HPDE6-E6E7 (cell line): Measurements from ENCODE around the gene SLC44A5.
"Not testable (repeated sequence)": the region's sequence is repeated elsewhere in the genome, so short reads cannot be mapped to it uniquely, and the experiment has no call there.

Experiments
- DNase-seq: peaks from one replicate; pipeline ENCODE4 v3.0.0; 2011; ENCODE audit warnings: missing footprints; ENCODE audit errors: extremely low spot score

The SLC44A5 gene

GRCh38 chr1:75611014-75611413 lies at the start of gene SLC44A5:
TSS of gene SLC44A5 (minus strand) at chr1:75611114. CDS start at chr1:75541447, 69,667 bp downstream.
- no peak for DNase-seq

GRCh38 chr1:75655931-75656330 lies 45.0 kb upstream of the SLC44A5 start:
- no peak for DNase-seq

DNA sequence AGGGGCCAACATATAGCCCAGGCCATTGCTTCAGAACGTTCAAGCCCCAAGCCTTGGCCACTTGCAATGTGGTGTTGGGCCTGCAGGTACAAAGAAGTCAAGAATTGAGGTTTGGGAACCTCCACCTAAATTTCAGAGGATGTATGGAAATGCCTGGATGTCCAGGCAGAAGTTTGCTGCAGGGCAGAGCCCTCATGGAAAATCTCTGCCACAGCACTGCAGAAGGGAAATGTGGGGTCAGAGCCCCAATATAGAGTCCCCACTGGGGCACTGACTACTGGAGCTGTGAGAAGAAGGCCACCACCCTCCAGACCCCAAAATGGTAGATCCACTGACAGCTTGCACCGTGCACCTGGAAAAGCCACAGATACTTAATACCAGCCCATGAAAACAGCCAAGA lies 36.3 kb upstream of the SLC44A5 start:
- DNase-seq: not testable (repeated sequence)

DNA sequence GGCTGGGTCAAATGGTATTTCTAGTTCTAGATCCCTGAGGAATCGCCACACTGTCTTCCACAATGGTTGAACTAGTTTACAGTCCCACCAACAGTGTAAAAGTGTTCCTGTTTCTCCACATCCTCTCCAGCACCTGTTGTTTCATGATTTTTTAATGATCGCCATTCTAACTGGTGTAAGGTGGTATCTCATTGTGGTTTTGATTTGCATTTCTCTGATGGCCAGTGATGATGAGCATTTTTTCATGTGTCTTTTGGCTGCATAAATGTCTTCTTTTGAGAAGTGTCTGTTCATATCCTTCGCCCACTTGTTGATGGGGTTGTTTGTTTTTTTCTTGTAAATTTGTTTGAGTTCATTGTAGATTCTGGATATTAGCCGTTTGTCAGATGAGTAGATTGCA lies 34.2 kb upstream of the SLC44A5 start:
- not testable (repeated sequence) for DNase-seq

GRCh38 chr1:75643460-75643859 lies 32.5 kb upstream of the SLC44A5 start:
- DNase-seq: no peak

- DNase-seq: no peak
Measured at GRCh38 chr1:75641325-75641724, 30.4 kb upstream of the SLC44A5 start.

- DNase-seq: no peak
Measured at GRCh38 chr1:75640137-75640536, 29.2 kb upstream of the SLC44A5 start.

DNA sequence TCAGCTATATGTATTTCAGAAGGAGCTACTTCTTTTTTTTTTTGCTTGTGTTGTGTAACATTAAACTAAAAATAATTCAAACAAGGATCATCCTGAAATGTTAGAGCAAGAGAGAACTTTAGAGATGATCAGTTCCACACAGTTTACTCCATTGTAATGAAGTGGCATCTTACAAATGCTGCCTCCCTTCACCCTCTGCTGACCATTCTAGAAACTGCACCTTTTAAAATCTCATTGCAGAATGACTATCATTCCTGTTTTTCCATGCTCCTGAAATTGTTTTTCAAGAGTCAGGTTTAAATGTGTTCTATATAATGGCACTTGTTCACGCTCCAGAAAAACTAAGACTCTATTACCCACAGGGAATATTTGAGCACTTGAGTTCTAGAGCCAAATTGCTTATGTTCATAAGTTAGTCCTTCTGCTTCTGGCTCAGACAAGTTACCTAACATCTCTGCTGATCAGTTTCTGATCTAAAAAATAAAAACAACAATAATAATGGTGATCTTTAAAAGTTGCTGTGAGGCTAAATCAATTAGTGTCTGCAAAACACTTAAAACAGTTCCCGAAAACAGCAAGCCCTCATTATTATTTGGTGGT lies 21.5 kb upstream of the SLC44A5 start:
- DNase-seq: peak; percentile 13

DNA sequence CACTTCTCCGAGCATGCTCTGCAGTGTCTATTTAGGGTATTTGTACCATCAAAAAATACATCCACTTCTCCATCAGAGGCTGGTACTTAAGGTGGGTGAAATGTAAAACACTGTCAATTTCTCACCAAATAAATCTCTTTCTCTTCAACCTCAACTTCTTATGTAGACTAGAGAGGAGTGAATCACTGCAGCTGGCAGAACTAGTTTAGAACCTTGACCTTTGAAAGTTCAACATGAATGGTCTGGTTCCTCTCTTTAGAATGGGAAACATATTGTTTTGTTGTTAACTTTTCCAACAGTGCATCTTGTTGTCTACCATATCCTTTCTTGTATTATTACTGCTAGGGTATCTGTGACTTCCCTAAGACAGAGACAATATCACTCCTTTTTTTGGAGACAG lies 20.1 kb upstream of the SLC44A5 start:
- no peak for DNase-seq

DNA sequence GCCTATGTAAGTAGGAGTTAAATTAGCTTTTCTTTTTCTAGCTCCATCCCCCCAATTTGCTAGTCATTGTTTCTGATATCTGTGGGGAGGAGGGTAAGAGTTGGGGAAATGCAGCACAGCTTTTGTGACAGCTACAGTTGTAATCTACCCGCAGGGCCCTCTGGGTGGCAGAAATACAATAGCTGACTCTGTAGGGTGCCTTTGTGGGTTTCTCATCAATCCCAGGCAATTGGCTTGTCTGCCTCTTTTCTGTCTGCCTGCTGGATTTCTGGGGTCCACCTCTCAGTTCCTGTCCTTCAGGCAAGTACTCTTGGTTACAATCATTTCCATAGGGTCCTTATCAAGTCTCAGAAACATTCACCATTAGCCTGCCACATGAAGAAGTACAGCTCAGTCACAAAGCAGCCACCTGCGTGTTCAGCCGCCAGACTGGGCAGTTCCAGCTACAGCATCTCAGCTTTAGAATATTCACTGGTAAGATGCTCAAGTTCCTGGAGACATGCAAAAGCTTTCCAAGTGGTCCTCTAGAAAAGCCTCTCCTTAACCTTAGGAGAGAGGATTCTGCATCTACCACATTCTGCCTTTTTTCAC lies 19.2 kb upstream of the SLC44A5 start:
- no peak for DNase-seq

- DNase-seq: no peak
Measured at GRCh38 chr1:75625795-75626194, 14.9 kb upstream of the SLC44A5 start.

DNA sequence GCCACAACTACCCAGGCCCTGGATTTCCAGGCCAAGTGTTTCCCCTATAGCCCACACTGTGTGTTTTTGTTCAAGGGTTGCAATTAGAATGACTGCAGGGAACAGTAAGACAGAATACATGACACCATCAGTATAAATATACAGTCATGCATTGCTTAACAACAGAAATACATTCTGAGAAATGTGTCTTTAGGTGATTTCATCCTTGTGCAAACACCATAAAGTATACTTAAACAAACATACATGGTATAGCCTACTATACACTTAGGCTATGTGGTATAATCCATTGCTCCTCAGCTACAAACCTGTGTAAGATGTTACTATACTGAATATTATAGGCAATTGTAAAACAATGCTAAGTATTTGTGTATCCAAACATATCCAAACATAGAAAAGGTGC lies 7.5 kb upstream of the SLC44A5 start:
- DNase-seq: no peak

DNA sequence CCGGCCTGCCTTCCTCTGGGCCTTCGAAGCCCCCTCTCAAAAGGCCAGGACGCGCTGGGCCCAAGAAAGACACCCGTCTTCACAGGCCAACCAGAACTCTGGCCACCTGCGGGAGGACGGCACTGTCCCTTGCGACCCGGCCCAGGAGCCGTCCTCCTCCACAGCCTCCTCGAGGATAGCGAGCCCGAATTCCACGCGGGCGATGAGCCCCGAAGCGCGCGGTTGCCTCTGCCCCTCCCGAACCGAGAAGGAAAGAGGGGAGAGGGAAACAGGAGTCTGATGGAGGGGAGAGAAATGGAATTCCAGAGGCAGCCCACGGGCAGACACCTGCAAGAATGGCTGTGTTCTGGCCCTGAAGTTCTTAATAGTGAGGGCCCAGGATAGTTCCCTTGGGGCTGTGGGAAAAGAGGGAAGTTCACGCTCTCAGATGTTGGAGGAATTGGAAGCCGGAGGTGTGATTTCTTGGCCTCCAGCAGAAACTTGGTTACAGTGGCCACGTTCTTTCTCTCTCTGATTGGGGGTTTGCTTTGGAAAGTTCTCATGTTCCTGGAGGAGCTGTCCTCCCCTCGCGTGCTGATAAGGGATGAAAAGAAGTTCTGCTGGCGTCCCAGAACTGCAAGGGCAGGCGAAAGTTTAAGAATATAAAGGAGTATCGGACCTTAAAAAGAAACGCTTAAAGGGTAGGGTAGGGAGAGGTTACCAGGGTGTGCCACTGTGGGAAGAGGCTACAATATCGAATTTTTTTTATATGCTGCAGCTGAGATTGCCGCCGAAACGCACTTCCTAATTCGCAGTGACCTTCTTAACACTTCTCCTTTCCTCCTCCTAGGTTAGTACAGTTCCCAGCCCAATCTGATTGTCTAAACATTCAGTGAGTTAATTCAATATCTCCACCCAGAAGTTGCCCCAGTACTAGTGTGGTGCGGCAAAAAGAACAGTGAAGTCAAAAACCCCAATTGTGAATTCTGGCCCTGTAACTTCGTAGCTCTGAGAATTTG lies 5.8 kb upstream of the SLC44A5 start:
- no peak for DNase-seq

DNA sequence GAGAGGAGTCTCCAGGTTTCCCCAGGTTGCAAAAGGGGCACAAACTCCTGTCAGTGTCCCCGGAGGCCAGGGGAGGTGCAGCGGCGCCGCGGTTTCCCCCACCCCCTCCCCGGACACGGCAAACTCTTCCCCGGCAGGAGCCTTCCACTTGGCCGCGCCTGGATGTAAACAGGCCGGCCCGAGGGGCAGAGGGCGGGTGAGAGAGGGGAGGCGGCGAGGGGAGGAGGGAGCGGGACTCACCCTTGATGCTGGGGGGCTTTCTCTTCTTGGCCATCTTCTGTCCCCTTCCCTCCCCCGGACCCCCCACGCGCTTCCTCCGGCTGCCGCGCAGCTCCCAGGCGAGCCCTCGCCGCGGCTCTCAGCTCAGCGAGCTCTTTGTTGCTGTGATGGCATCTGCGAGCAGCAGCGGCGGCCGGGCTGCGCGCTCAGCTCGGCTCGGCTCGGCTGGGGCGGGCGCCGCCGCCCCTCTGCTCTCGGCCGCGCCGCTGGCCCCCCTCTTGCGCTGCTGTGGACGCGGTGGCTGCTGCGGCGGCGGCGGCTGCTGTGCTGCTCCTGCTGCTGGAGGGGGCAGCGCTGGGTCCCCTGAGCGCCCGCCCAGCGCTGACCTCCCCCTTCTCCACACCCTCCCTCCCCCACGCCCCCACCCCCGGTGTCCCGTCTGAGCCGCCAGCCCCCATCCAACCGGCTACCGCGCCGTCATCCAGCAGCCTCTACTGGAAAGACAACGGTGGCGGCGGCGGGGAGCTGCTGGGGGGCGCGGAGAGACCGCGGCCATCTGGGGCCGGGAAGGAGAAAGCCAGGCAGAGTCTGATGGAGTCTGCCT lies 4.9 kb upstream of the SLC44A5 start:
- no peak for DNase-seq

DNA sequence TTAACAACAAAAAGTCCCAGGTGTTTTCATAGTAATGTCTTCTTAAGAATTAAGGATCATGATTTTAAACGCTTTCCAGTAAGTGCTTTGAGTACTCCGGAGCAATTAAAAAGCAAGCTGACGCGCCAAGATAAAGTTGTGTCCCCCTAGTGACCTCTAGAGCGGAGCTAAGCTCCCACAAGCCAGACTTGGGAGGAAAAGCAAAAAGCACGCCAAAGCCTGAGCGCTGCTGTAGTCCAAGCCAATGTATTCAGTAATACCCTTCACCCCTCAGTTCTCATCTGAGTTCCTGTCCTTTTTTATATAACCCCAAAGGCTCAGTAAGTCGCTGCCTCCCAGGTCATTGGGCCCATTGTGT lies 3.5 kb upstream of the SLC44A5 start:
- DNase-seq: no peak

DNA sequence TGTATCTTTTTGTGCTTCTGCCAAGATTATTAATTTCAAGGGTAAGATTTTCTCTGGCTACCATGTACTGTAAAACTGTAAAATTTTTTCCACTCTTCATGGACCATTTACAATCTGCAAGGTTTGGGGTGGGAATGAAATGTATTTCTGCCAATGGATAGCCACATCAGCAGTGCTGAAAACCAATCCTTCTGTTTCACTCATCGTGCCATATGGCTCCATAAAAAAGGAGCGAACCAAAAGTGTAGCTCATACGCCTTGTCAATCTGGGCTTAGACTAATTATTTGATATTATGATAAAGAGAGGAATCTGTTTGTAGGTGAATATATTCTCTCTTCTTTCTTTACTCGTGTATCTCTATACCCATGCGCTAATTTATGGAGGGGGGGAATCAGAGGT lies 3.0 kb upstream of the SLC44A5 start:
- no peak for DNase-seq

DNA sequence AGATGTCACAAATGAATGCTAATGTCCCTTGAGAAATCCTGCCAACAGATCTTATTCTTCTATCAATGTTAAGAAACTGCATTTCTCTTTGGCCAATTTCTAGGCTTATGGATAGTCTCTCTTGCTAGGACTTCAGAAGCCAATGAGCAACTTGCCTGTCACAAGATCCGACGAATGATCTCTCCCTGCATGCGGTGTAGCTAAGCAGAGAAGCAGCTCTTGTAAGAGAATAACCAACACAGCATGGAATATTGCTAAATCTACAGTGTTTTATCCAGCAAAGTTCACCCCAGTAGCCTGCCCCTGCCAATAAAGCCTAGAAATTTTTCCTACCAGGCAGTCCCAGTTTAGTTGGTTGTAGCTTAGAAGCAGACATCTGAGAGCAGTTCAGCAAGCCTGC lies 2.1 kb upstream of the SLC44A5 start:
- no peak for DNase-seq

DNA sequence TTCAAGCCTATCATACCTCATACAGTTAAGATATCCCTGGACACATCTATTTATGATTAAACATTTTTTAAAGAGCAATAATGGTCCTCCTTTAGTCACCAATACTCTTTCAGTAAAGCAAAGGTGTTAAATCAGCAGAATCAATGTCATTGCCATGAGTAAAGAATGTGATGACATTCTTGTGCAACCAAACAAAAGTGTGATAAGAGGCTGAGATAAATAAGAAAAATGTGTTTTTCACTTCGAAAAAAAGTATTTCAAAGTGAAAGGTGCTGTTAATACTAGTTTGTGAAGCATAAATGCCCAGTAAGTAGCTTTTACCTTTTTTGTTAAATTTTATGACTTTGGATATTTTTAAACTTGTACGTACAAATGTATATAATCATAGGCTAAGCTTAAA lies 8.4 kb downstream of the SLC44A5 start:
- DNase-seq: no peak

- DNase-seq: no peak
Measured at GRCh38 chr1:75600781-75601180, 10.1 kb downstream of the SLC44A5 start.

GRCh38 chr1:75594327-75594726 lies 16.6 kb downstream of the SLC44A5 start:
- DNase-seq: no peak

- DNase-seq: not testable (repeated sequence)
Measured at GRCh38 chr1:75593457-75593856, 17.5 kb downstream of the SLC44A5 start.

DNA sequence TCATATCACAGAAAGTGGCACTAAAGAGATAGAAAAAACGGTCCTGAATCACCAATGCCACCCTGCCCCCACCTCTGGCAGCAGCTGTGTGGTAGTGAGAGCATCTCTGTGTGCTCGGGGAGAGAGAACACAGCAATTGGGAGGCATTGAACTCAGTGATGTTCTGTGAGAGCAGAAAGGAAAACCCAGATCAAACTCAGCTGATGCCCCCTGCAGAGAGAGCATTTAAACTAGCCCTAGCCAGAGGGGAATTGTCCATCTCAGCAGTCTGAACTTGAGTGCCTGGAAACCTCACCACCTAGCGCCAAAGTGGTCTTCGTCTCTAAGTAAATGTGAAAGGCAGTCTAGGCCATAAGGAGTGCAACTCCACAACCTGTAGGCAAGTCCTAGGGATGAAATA lies 21.3 kb downstream of the SLC44A5 start:
- DNase-seq: no peak
